CD14-positive monocyte (primary cell): ENCODE results near the gene ARHGAP10. TPM values are rescaled to one million over a fixed set of nuclear protein-coding genes. Genes with fewer than 3 reads are reported as not detected.

Source experiments
- DNase-seq, 3 donors: peaks; one replicate each; pipeline ENCODE4 v3.0.0-alpha.2; 2011 to 2022
- H2AFZ ChIP-seq: 2 replicates; pipeline ENCODE4 v1.6.0; 2012; ENCODE audit warnings: mild to moderate bottlenecking, low read depth, low read length, inconsistent platforms; ENCODE audit not compliant: insufficient read depth, poor library complexity, severe bottlenecking
- H3K27ac ChIP-seq, 2 donors: 1 replicate in 1 of 2; 2 replicates in 1 of 2; pipeline ENCODE4 v1.5.1; 2012 to 2013; ENCODE audit warnings: low read length in 2 of 2, control low read depth in 1 of 2, inconsistent platforms in 1 of 2, low read depth in 1 of 2, mild to moderate bottlenecking in 1 of 2
- H3K27me3 ChIP-seq, 2 donors: one replicate each; pipeline versions ENCODE4 v1.6.0 to v1.6.1; 2011 to 2013; ENCODE audit warnings: low read length in 2 of 2; ENCODE audit not compliant: control insufficient read depth in 2 of 2, insufficient read depth in 2 of 2
- H3K36me3 ChIP-seq, 2 donors: replicated peaks in 1 of 2; 1 replicate in 1 of 2; 2 replicates in 1 of 2; pipeline versions ENCODE4 v1.5.1 to v1.6.1; 2012 to 2013; ENCODE audit warnings: low read length in 2 of 2, control low read depth in 1 of 2, inconsistent platforms in 1 of 2, mild to moderate bottlenecking in 1 of 2; ENCODE audit not compliant: insufficient read depth in 2 of 2, control insufficient read depth in 1 of 2
- H3K4me1 ChIP-seq, 2 donors: 1 replicate in 1 of 2; 2 replicates in 1 of 2; pipeline versions ENCODE4 v1.5.1 to v1.6.1; 2012 to 2013; ENCODE audit warnings: low read length in 2 of 2, control low read depth in 1 of 2, inconsistent platforms in 1 of 2, mild to moderate bottlenecking in 1 of 2, moderate library complexity in 1 of 2; ENCODE audit not compliant: insufficient read depth in 2 of 2, control insufficient read depth in 1 of 2
- H3K4me2 ChIP-seq: replicated peaks from 2 replicates; pipeline ENCODE3; 2012; ENCODE audit warnings: low read length, moderate library complexity, mild to moderate bottlenecking; ENCODE audit not compliant: poor library complexity, severe bottlenecking; ENCODE audit errors: extremely low read depth
- H3K4me3 ChIP-seq, 3 experiments: fragments of 200-600 bp in 1 of 3; sonication (generic) in 1 of 3; replicated peaks in 1 of 3; 1 replicate in 2 of 3; 2 replicates in 1 of 3; pipeline ENCODE4 v1.5.1; 2011 to 2013; ENCODE audit warnings: low read length in 3 of 3, mild to moderate bottlenecking in 3 of 3, control low read depth in 2 of 3, low read depth in 2 of 3, inconsistent platforms in 1 of 3, moderate library complexity in 1 of 3
- H3K79me2 ChIP-seq: 2 replicates; pipeline ENCODE4 v1.6.0; 2012; ENCODE audit warnings: mild to moderate bottlenecking, control low read depth, inconsistent platforms, low read length, moderate library complexity; ENCODE audit not compliant: insufficient read depth
- H3K9ac ChIP-seq: 2 replicates; pipeline ENCODE4 v1.6.0; 2017; ENCODE audit warnings: low read length, mild to moderate bottlenecking; ENCODE audit not compliant: insufficient read depth, poor library complexity, severe bottlenecking
- H3K9me3 ChIP-seq, 2 donors: replicated peaks in 1 of 2; 1 replicate in 1 of 2; 2 replicates in 1 of 2; pipeline versions ENCODE4 v1.5.1 to v1.6.1; 2012 to 2013; ENCODE audit warnings: low read length in 2 of 2, control low read depth in 1 of 2; ENCODE audit not compliant: control insufficient read depth in 1 of 2, insufficient read depth in 1 of 2
- H4K20me1 ChIP-seq: 2 replicates; pipeline ENCODE4 v1.6.0; 2012; ENCODE audit warnings: mild to moderate bottlenecking, low read length, control low read depth, moderate library complexity; ENCODE audit not compliant: insufficient read depth
- H3K27ac Mint-ChIP-seq, 7 donors: one replicate each; pipeline ENCODE4 v1.8.0; 2020; ENCODE audit warnings: mild to moderate bottlenecking in 7 of 7, mixed read lengths in 7 of 7, moderate library complexity in 6 of 7, inconsistent platforms in 2 of 7
- H3K27me3 Mint-ChIP-seq, 3 donors: one replicate each; pipeline ENCODE4 v1.8.0; 2021 to 2022; ENCODE audit warnings: low read depth in 3 of 3, mild to moderate bottlenecking in 3 of 3, mixed read lengths in 3 of 3, moderate library complexity in 3 of 3, inconsistent platforms in 1 of 3
- H3K36me3 Mint-ChIP-seq, 2 donors: one replicate each; pipeline ENCODE4 v1.8.0; 2020; ENCODE audit warnings: mixed read lengths in 2 of 2, inconsistent platforms in 1 of 2, mild to moderate bottlenecking in 1 of 2
- H3K4me1 Mint-ChIP-seq: one replicate; pipeline ENCODE4 v1.8.0; 2020; ENCODE audit warnings: mild to moderate bottlenecking, mixed read lengths
- H3K4me3 Mint-ChIP-seq, 2 donors: one replicate each; pipeline ENCODE4 v1.8.0; 2020; ENCODE audit warnings: mild to moderate bottlenecking in 2 of 2, mixed read lengths in 2 of 2, moderate library complexity in 1 of 2
- H3K9me3 Mint-ChIP-seq, 7 donors: one replicate each; pipeline ENCODE4 v1.8.0; 2020 to 2022; ENCODE audit warnings: mixed read lengths in 7 of 7, mild to moderate bottlenecking in 6 of 7, moderate library complexity in 6 of 7, inconsistent platforms in 2 of 7
- CTCF ChIP-seq: fragments of 200-600 bp; IDR thresholded peaks from one replicate; pipeline ENCODE4 v1.8.0; 2022; ENCODE audit warnings: antibody characterized with exemption, mild to moderate bottlenecking
- WGBS: methylation state at CpG from one replicate; pipeline ENCODE4 v1.1.5; 2013; ENCODE audit warnings: missing lambda C conversion rate; ENCODE audit not compliant: insufficient coverage; 5-methylcytosine and 5-hydroxymethylcytosine counted together
- intact Hi-C, 2 donors: fragments of 100-400 bp; cut with micrococcal nuclease; formaldehyde crosslinking; loops; one replicate each; pipeline versions ENCODE4 v1.15.0 to v1.15.1; 2023
- polyA plus RNA-seq, 3 donors: library from polyadenylated mRNA; depleted of rRNA in 1 of 3; unstranded in 2 of 3; stranded (reverse) in 1 of 3; fragments of 300-500 nt in 2 of 3; fragments of >200 nt in 1 of 3; fragmentation: Illumina TruSeq in 2 of 3; gene quantifications; 1 replicate in 2 of 3; 2 replicates in 1 of 3; pipeline ENCODE4 v1.2.3, GENCODE V29; 2012 to 2021

ARHGAP10 gene
- polyA plus RNA-seq, 3 donors = 1.7 to 4.3 (median 3.0) TPM

GRCh38 chr4:147913137-147913536 is 181.2 kb downstream of the ARHGAP10 start:
- Histone ChIP-seq H3K4me2 (no peak overlapping the region), H3K9ac (no peak overlapping the region), H3K36me3 (no peaks in the 10 kb centered on the region), H3K4me3 (no peak overlapping the region), H3K79me2 (no peaks in the 10 kb centered on the region), H3K4me1 (no peaks in the 10 kb centered on the region), H3K27ac (no peak overlapping the region), H3K27me3 (no peaks in the 10 kb centered on the region), H4K20me1 (no peaks in the 10 kb centered on the region), H3K9me3 (no peaks in the 10 kb centered on the region), H2AFZ (no peak overlapping the region)
- DNase-seq = no peak
- 90% methylated on average over 1 of the region's 2 CpGs for WGBS
- peaks cover 0 to 2% (median 0%) of the 10 kb centered on the region in 7 donors for H3K9me3 Mint-ChIP-seq
- intact Hi-C loops = no loop called here
- no peak for TF ChIP-seq CTCF
- no peaks in the 10 kb centered on the region for H3K4me1 Mint-ChIP-seq
- no peak overlapping the region for H3K27ac Mint-ChIP-seq
- H3K27me3 Mint-ChIP-seq = peaks cover 0 to 1% (median 0%) of the 10 kb centered on the region in 3 donors
- H3K36me3 Mint-ChIP-seq = peaks cover 23% of the 10 kb centered on the region in 2 donors
- H3K4me3 Mint-ChIP-seq = no peak overlapping the region

- no peak overlapping the region for H3K4me3 Mint-ChIP-seq
- no CpG with 5 or more reads among the region's 4 CpGs for WGBS
These were observed 184.5 kb downstream of the ARHGAP10 start for GRCh38 chr4:147916351-147916750.

More at GRCh38 chr4:147916351-147916750, 184.5 kb downstream of the ARHGAP10 start:
- H3K27ac ChIP-seq = no peak overlapping the region
- H3K79me2 ChIP-seq = no peaks in the 10 kb centered on the region
- Mint-ChIP-seq H3K36me3 (peaks cover 17 to 21% of the 10 kb centered on the region in 2 donors), H3K9me3 (no peaks in the 10 kb centered on the region), H3K4me1 (no peaks in the 10 kb centered on the region), H3K27ac (no peak overlapping the region), H3K27me3 (peaks cover 0 to 1% (median 0%) of the 10 kb centered on the region in 3 donors)
- no peaks in the 10 kb centered on the region for H3K27me3 ChIP-seq
- no peaks in the 10 kb centered on the region for H3K36me3 ChIP-seq
- DNase-seq = no peak
- no peaks in the 10 kb centered on the region for H3K4me1 ChIP-seq
- H2AFZ ChIP-seq = no peak overlapping the region
- H3K9ac ChIP-seq = no peak overlapping the region
- H4K20me1 ChIP-seq = no peaks in the 10 kb centered on the region
- intact Hi-C loops = no loop called here
- no peaks in the 10 kb centered on the region for H3K9me3 ChIP-seq
- no peak overlapping the region for H3K4me2 ChIP-seq
- H3K4me3 ChIP-seq = no peak overlapping the region
- no peak for TF ChIP-seq CTCF
